Bone marrow (tissue), 2 donors: ENCODE results near the gene UBL5.
"Not testable (repeated sequence)": the region's sequence is repeated elsewhere in the genome, so short reads cannot be mapped to it uniquely, and the experiment has no call there.

Experiments used
- DNase-seq, 2 donors: peaks; one replicate each; lab custom pipeline; 2025; lab: John Stamatoyannopoulos, UW

UBL5 gene

GRCh38 chr19:9811139-9811538 is 16.6 kb upstream of the UBL5 start:
- no peak for DNase-seq

GRCh38 chr19:9818175-9818733 is 9.5 kb upstream of the UBL5 start:
- no peak for DNase-seq

- DNase-seq, result peak; percentile 99 to 100
Observed at GRCh38 chr19:9818734-9819595, 8.8 kb upstream of the UBL5 start, which contains the start of gene FBXL12. Gene FBXL12 (minus strand): TSS chr19:9819079. CDS start chr19:9818813, 266 bp downstream.

DNA sequence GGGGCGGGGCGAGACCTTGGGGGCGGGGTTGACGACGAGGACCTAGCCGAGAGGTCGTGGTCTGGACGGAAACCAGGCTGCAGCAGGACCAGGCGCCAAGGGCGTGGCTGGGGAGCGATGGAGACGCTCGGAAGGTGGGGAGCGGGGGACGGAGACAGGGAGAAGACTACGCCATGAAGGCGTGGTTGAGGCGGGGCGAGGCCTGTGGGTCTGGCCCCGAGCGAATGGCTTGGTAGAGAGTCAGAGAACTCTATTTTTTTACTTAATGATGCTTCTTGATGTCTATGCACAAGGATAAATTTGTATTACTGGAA is 8.2 kb upstream of the UBL5 start:
- no peak for DNase-seq

DNA sequence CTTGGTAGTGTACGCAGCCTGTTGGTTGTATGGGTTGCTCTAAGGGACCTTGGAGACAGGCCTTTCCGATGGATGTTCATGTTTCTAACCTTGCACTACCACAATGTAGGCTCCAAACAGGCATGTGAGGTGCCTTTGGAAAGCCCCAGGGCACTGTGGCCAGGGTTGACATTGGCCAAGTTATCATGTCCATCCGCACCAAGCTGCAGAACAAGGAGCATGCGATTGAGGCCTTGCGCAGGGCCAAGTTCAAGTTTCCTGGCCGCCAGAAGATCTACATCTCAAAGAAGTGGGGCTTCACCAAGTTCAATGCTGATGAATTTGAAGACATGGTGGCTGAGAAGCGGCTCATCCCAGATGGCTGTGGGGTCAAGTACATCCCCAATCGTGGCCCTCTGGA is 7.7 kb upstream of the UBL5 start:
- not testable (repeated sequence) for DNase-seq

DNA sequence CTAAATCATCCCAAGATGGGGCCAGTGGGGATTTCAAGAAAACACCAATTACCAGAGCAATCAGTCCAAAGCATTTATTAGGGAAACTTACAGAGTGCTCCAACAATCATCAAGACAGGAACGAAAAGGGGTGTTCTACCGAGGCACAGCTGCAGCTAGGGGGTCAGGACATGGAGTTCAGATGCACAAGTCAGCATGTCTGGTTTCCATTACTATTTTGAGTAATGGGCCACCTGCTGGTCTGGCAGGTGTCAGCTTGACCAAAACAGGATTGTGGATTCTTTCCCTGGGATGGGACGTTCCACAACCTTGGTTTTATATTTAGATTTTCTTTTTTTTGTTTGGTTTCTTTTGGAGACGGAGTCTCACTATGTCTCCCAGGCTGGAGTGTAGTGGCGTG is 3.9 kb upstream of the UBL5 start:
- no peak for DNase-seq

DNA sequence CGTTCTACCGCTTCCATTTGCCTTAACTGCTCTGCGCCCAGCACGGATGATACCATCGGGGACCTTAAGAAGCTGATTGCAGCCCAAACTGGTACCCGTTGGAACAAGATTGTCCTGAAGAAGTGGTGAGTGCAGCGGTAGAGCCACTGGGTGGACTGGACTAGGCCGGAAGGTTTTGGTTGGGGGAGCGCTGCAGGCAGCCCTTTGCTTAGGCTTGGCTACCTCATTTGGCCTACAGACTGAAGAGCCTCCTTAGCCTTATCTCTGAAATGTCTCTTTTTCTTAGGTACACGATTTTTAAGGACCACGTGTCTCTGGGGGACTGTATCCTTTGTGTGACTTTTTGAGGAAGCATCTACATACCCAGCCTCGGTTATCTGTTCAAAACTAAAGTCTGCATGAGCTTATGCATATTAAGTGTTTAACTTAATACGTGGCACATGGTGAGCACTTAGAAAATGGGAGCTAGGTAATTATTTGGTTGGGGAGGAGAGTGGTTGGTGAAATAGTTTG is 889 bp downstream of the UBL5 start:
- DNase-seq, result no peak

DNA sequence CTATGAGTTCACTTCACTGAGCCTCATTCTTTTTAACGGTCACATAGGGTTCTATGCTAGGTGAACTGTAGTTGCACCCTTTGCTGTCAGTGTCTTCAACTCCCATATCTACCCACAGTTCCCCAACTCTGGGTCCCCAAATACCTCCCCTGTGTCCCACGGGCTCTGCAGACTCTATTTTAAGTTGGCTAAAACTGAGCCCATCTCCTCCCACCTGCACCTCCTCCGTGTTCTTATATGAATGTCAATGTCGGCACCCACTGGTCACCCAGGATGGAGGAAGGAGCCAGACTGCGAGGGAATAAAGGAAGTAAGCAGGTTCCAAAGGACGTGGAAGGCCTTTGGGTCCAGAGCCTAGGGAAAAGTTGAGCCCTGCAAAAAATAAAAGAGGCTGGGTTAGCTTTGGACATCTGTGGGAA is 6.6 kb downstream of the UBL5 start:
- no peak for DNase-seq

GRCh38 chr19:9834726-9835506 is 7.2 kb downstream of the UBL5 start, which contains the start of gene PIN1:
Gene PIN1 (plus strand): TSS chr19:9835318. CDS start chr19:9835345, 27 bp downstream.
- DNase-seq, result peak; percentile 91 to 99

DNA sequence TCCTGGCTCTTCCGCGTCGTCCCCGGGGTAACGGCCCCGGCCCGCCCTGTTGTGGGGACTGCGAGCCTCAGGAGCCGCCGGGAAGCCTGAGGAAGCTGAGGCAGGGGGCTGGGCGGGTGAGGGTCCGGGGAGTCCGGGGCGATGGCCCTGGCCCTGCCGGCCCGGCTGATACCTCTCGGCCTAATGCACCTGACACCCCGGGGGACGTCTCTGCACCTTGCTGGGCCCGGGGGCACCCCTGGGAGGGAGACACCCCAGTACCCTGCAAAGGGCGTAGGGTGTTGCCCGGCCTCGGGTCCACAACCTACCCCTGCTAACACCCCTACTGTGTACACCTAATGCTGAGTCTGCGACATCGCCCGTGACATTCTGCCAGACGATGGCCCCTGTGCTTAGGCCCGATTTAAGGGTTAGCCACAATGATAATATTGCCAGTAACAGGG is 7.8 kb downstream of the UBL5 start:
- DNase-seq, result no peak

DNA sequence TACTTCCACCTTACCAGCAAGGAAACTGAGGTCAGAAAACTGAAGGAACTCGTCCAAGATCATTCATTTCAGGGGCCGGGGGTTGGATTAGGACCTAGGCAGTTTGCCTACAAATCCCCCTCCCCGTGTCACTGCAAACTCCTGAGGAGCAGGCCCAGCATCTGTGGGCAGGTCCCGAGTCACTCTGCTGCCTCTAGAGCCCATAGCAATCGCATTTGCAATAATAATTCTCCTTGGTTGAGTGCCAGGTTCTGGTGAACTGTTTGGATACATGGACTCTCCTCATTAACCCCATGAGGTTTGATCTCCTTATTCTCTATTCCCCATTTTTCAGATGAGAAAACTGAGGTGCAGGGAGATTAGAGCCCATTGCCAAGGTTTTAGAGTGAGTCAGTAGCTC is 8.3 kb downstream of the UBL5 start:
- no peak for DNase-seq

DNA sequence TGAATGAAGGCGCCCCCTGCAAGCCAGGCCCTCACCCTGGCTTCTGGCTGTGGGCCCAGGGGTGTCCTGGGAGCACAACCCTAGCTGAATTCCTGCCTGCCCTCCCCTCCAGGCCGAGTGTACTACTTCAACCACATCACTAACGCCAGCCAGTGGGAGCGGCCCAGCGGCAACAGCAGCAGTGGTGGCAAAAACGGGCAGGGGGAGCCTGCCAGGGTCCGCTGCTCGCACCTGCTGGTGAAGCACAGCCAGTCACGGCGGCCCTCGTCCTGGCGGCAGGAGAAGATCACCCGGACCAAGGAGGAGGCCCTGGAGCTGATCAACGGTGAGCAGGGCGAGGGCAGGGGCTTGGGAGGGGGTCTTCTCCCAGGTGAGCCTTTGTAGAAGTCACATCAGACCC is 10.6 kb downstream of the UBL5 start:
- DNase-seq, result no peak

DNA sequence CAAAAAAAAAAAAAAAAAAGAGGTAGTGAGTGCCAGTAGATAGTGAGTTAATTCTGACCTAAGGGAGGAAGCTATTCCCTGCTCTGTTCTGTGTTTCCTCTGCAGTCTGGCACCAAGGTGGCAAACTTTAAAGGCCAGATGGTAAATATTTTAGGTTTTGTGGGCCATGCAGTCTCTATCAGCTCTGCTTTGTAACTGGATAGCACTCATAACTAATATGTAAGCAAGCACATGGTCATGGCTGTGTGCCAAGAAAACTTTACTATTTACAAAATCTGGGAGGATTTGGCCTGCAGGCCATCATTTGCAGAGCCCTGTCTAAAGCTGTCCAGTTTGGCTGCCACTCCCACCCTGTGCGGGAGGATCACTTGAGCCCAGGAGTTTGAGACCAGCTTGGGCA is 11.7 kb downstream of the UBL5 start:
- DNase-seq, result no peak

GRCh38 chr19:9842834-9843625 is 15.3 kb downstream of the UBL5 start:
- DNase-seq, result no peak

- not testable (repeated sequence) for DNase-seq
Observed at GRCh38 chr19:9843626-9844273, 16.0 kb downstream of the UBL5 start.

- DNase-seq, result peak in 1 of 2 donors; percentile 12
Observed at GRCh38 chr19:9847087-9847671, 19.5 kb downstream of the UBL5 start.

GRCh38 chr19:9848060-9848459 is 20.3 kb downstream of the UBL5 start:
- no peak for DNase-seq

DNA sequence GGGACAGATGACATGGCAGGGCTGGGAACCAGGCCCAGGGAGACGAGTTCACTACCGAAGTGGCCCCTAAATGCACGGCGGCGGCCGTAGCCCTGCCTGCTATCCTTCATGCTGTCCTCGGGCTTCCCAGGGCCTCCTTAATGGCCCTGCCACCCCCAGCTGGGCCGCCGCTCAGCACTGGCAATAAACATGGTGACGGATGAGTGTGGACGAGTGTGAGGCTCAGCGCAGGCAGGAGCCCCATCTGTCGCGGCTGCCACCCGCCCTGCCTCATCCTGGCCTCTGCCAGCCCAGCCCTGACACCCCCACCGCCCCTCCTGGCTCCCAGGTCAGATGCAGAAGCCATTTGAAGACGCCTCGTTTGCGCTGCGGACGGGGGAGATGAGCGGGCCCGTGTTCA is 21.0 kb downstream of the UBL5 start:
- DNase-seq, result no peak

- DNase-seq, result no peak
Observed at GRCh38 chr19:9849791-9850190, 22.1 kb downstream of the UBL5 start.

DNA sequence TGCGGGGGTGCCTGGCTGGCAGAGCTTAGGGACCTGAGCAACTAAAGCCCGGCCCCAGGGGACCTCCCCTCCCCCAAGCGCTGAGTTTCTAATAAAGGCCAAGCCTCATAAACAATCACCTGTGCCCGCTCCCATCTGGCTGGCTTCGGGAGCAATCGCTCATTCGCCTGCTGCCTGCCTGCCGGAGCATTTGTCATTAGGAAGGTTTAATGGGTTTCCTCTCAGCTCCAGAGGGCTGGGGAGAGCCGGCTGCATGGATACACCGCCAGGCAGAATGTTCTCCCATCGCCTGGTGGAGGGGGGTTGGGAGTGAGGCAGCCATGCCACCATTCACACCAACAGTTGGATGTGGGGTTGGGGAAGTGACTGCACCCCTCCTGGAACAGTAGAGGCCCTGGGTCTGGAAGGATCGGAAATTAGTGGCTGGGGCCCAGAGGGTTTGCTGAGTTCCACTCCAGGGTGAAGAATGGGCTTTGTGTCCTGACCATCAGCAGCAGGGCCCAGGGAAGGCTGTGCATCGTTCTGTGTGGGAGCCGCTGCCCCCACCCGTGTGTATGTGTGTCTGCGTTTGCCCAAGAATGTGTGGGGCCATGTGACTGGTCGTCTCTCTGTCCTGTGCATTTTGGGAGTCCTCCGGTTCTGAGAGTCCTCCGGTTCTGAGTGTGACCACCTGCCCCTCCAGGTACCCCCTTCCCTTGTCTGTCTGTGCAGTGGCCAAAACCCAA is 22.7 kb downstream of the UBL5 start:
- no peak for DNase-seq
